GM18502 (cell line): ENCODE data around the gene CACNG4.

ENCODE experiments used
- ATAC-seq: cut with Tn5 transposase; IDR thresholded peaks from one replicate; pipeline ENCODE4 v1.9.1; 2021; ENCODE audit warnings: mild to moderate bottlenecking; ENCODE audit not compliant: unreplicated experiment, poor library complexity

CACNG4 gene

GRCh38 chr17:66963909-66964771 is at the start of gene CACNG4:
Gene CACNG4, plus strand, starts transcription at chr17:66964707. Its CDS starts 205 bp downstream, at chr17:66964912.
- ATAC-seq: no peak

- ATAC-seq: no peak
These were observed 49.3 kb upstream of the CACNG4 start for GRCh38 chr17:66915204-66915611.

- no peak for ATAC-seq
These were observed 48.7 kb upstream of the CACNG4 start for GRCh38 chr17:66915792-66916191.

GRCh38 chr17:66916946-66917345 is 47.6 kb upstream of the CACNG4 start:
- no peak for ATAC-seq

GRCh38 chr17:66918896-66919295 is 45.6 kb upstream of the CACNG4 start:
- no peak for ATAC-seq

- ATAC-seq: no peak
These were observed 44.1 kb upstream of the CACNG4 start for GRCh38 chr17:66920435-66920834.

GRCh38 chr17:66920950-66921349 is 43.6 kb upstream of the CACNG4 start:
- no peak for ATAC-seq

GRCh38 chr17:66923886-66924285 is 40.6 kb upstream of the CACNG4 start:
- ATAC-seq: no peak

- no peak for ATAC-seq
These were observed 38.6 kb upstream of the CACNG4 start for GRCh38 chr17:66925811-66926500.

- ATAC-seq: no peak
These were observed 35.6 kb upstream of the CACNG4 start for GRCh38 chr17:66928949-66929348.

GRCh38 chr17:66929591-66929990 is 34.9 kb upstream of the CACNG4 start:
- ATAC-seq: no peak

- ATAC-seq: no peak
These were observed 33.6 kb upstream of the CACNG4 start for GRCh38 chr17:66930933-66931332.

- no peak for ATAC-seq
These were observed 32.2 kb upstream of the CACNG4 start for GRCh38 chr17:66932311-66932710.

GRCh38 chr17:66934040-66934439 is 30.5 kb upstream of the CACNG4 start:
- no peak for ATAC-seq

- ATAC-seq: no peak
These were observed 28.8 kb upstream of the CACNG4 start for GRCh38 chr17:66935717-66936116.

GRCh38 chr17:66938656-66939055 is 25.9 kb upstream of the CACNG4 start:
- ATAC-seq: no peak

- no peak for ATAC-seq
These were observed 24.9 kb upstream of the CACNG4 start for GRCh38 chr17:66939461-66940114.

- no peak for ATAC-seq
These were observed 23.3 kb upstream of the CACNG4 start for GRCh38 chr17:66941249-66941648.

GRCh38 chr17:66941773-66942450 is 22.6 kb upstream of the CACNG4 start:
- no peak for ATAC-seq

GRCh38 chr17:66942451-66943264 is 21.8 kb upstream of the CACNG4 start:
- no peak for ATAC-seq
